ENCODE results near the gene MYL6. TPM values are rescaled to one million over a fixed set of nuclear protein-coding genes. Genes with fewer than 3 reads are reported as not detected.
A peak's percentile ranks its signal among the peaks of the same experiment; 100 is the strongest.

The MYL6 gene
- total RNA-seq, 1 donor from 2014 or later = 786 TPM

GRCh38 chr12:56121204-56121870 is 36.8 kb upstream of the MYL6 start:
- intact Hi-C loops (cut with micrococcal nuclease) = no loop called here
- Mint-ChIP-seq H3K27ac (no peak overlapping the region), H3K4me1 (ENCODE audit: low read depth) (peaks cover 40% of the 10 kb centered on the region), H3K27me3 (ENCODE audit: insufficient read depth) (no peaks in the 10 kb centered on the region), H3K36me3 (ENCODE audit: low read depth) (peaks cover 27% of the 10 kb centered on the region), H3K4me3 (no peak overlapping the region), H3K9me3 (no peaks in the 10 kb centered on the region)
- DNase-seq (ENCODE audit: low spot score) = no peak

- no peaks in the 10 kb centered on the region for H3K27me3 Mint-ChIP-seq (ENCODE audit: insufficient read depth)
- H3K9me3 Mint-ChIP-seq = no peaks in the 10 kb centered on the region
- intact Hi-C loops (cut with micrococcal nuclease) = no loop called here
- no peak for DNase-seq (ENCODE audit: low spot score)
- peaks cover 15% of the 10 kb centered on the region for H3K36me3 Mint-ChIP-seq (ENCODE audit: low read depth)
- H3K4me1 Mint-ChIP-seq (ENCODE audit: low read depth) = peaks cover 52% of the 10 kb centered on the region
- H3K4me3 Mint-ChIP-seq = no peak overlapping the region
- no peak overlapping the region for H3K27ac Mint-ChIP-seq
Measured at GRCh38 chr12:56122637-56123036, 35.5 kb upstream of the MYL6 start.

- no peaks in the 10 kb centered on the region for H3K9me3 Mint-ChIP-seq
- intact Hi-C loops (cut with micrococcal nuclease) = no loop called here
- DNase-seq (ENCODE audit: low spot score) = no peak
- no peak overlapping the region for H3K4me3 Mint-ChIP-seq
- peaks cover 10% of the 10 kb centered on the region for H3K36me3 Mint-ChIP-seq (ENCODE audit: low read depth)
- H3K27me3 Mint-ChIP-seq (ENCODE audit: insufficient read depth) = no peaks in the 10 kb centered on the region
- peak overlapping the region; percentile 43 for H3K27ac Mint-ChIP-seq
- peaks cover 47% of the 10 kb centered on the region for H3K4me1 Mint-ChIP-seq (ENCODE audit: low read depth)
Measured at GRCh38 chr12:56124133-56124532, 34.0 kb upstream of the MYL6 start.

GRCh38 chr12:56126732-56127239 is 31.4 kb upstream of the MYL6 start:
- peaks cover 55% of the 10 kb centered on the region for H3K4me1 Mint-ChIP-seq (ENCODE audit: low read depth)
- peak overlapping the region; percentile 97 for H3K4me3 Mint-ChIP-seq
- peak overlapping the region; percentile 94 for H3K27ac Mint-ChIP-seq
- intact Hi-C loops (cut with micrococcal nuclease) = loop anchor here (1.0 to 2.0 kb wide), 9 partner anchors 8 to 342 kb away; partner anchors contain the start of genes ANKRD52, COQ10A, MYL6 and NABP2
- no peaks in the 10 kb centered on the region for H3K27me3 Mint-ChIP-seq (ENCODE audit: insufficient read depth)
- peaks cover 22% of the 10 kb centered on the region for H3K36me3 Mint-ChIP-seq (ENCODE audit: low read depth)
- DNase-seq (ENCODE audit: low spot score) = no peak
- no peaks in the 10 kb centered on the region for H3K9me3 Mint-ChIP-seq

GRCh38 chr12:56127485-56127887 is 30.7 kb upstream of the MYL6 start:
- Mint-ChIP-seq H3K4me1 (ENCODE audit: low read depth) (peaks cover 61% of the 10 kb centered on the region), H3K36me3 (ENCODE audit: low read depth) (peaks cover 27% of the 10 kb centered on the region), H3K27me3 (ENCODE audit: insufficient read depth) (no peaks in the 10 kb centered on the region), H3K4me3 (peak overlapping the region; percentile 97), H3K9me3 (no peaks in the 10 kb centered on the region), H3K27ac (peak overlapping the region; percentile 94)
- intact Hi-C loops (cut with micrococcal nuclease) = loop anchor here (1.0 to 2.0 kb wide), 3 partner anchors 131 to 341 kb away; partner anchors contain the start of genes ANKRD52, SARNP and SPRYD4
- no peak for DNase-seq (ENCODE audit: low spot score)

GRCh38 chr12:56127888-56128669 is 30.1 kb upstream of the MYL6 start, which contains the start of gene ESYT1:
ESYT1 (plus strand) TSS chr12:56128267; CDS start chr12:56128320, 53 bp downstream.
- peak; percentile 98 for DNase-seq (ENCODE audit: low spot score)
- Mint-ChIP-seq H3K9me3 (no peaks in the 10 kb centered on the region), H3K27me3 (ENCODE audit: insufficient read depth) (no peaks in the 10 kb centered on the region), H3K4me1 (ENCODE audit: low read depth) (peaks cover 62% of the 10 kb centered on the region), H3K27ac (peak within 1 kb of the TSS; percentile 94), H3K4me3 (peak within 1 kb of the TSS; percentile 97), H3K36me3 (ENCODE audit: low read depth) (peaks cover 29% of the 10 kb centered on the region)
- intact Hi-C loops (cut with micrococcal nuclease) = loop anchor here (1.0 to 2.0 kb wide), 5 partner anchors 24 to 341 kb away; partner anchors contain the start of genes ANKRD52, MYL6B, SARNP and SPRYD4

- DNase-seq (ENCODE audit: low spot score) = no peak
- intact Hi-C loops (cut with micrococcal nuclease) = loop anchor here (1.0 kb wide), 2 partner anchors 24 to 155 kb away; partner anchors contain the start of gene MYL6B
- peaks cover 34% of the 10 kb centered on the region for H3K36me3 Mint-ChIP-seq (ENCODE audit: low read depth)
- H3K9me3 Mint-ChIP-seq = no peaks in the 10 kb centered on the region
- H3K4me3 Mint-ChIP-seq = peak overlapping the region; percentile 97
- H3K27ac Mint-ChIP-seq = peak overlapping the region; percentile 94
- H3K4me1 Mint-ChIP-seq (ENCODE audit: low read depth) = peaks cover 67% of the 10 kb centered on the region
- no peaks in the 10 kb centered on the region for H3K27me3 Mint-ChIP-seq (ENCODE audit: insufficient read depth)
Measured at GRCh38 chr12:56128670-56129205, 29.4 kb upstream of the MYL6 start.

GRCh38 chr12:56129206-56129941 is 28.8 kb upstream of the MYL6 start:
- peaks cover 62% of the 10 kb centered on the region for H3K4me1 Mint-ChIP-seq (ENCODE audit: low read depth)

GRCh38 chr12:56129942-56130495 is 28.1 kb upstream of the MYL6 start:
- peaks cover 61% of the 10 kb centered on the region for H3K4me1 Mint-ChIP-seq (ENCODE audit: low read depth)
- no peaks in the 10 kb centered on the region for H3K27me3 Mint-ChIP-seq (ENCODE audit: insufficient read depth)
- no peak for DNase-seq (ENCODE audit: low spot score)
- peaks cover 42% of the 10 kb centered on the region for H3K36me3 Mint-ChIP-seq (ENCODE audit: low read depth)
- H3K9me3 Mint-ChIP-seq = no peaks in the 10 kb centered on the region
- peak overlapping the region; percentile 94 for H3K27ac Mint-ChIP-seq
- intact Hi-C loops (cut with micrococcal nuclease) = no loop called here
- peak overlapping the region; percentile 97 for H3K4me3 Mint-ChIP-seq

More at GRCh38 chr12:56129206-56129941, 28.8 kb upstream of the MYL6 start:
- Mint-ChIP-seq H3K27me3 (ENCODE audit: insufficient read depth) (no peaks in the 10 kb centered on the region), H3K27ac (peak overlapping the region; percentile 94), H3K36me3 (ENCODE audit: low read depth) (peaks cover 41% of the 10 kb centered on the region), H3K9me3 (no peaks in the 10 kb centered on the region), H3K4me3 (peak overlapping the region; percentile 97)
- DNase-seq (ENCODE audit: low spot score) = peak; percentile 72
- intact Hi-C loops (cut with micrococcal nuclease) = no loop called here

- peaks cover 44% of the 10 kb centered on the region for H3K36me3 Mint-ChIP-seq (ENCODE audit: low read depth)
- DNase-seq (ENCODE audit: low spot score) = no peak
- H3K9me3 Mint-ChIP-seq = no peaks in the 10 kb centered on the region
- peaks cover 61% of the 10 kb centered on the region for H3K4me1 Mint-ChIP-seq (ENCODE audit: low read depth)
- H3K4me3 Mint-ChIP-seq = peak overlapping the region; percentile 97
- intact Hi-C loops (cut with micrococcal nuclease) = no loop called here
- no peak overlapping the region for H3K27ac Mint-ChIP-seq
- H3K27me3 Mint-ChIP-seq (ENCODE audit: insufficient read depth) = no peaks in the 10 kb centered on the region
Measured at GRCh38 chr12:56130876-56131275, 27.3 kb upstream of the MYL6 start.

- no peak overlapping the region for H3K4me3 Mint-ChIP-seq
- DNase-seq (ENCODE audit: low spot score) = no peak
- intact Hi-C loops (cut with micrococcal nuclease) = no loop called here
- H3K36me3 Mint-ChIP-seq (ENCODE audit: low read depth) = peaks cover 73% of the 10 kb centered on the region
- peaks cover 59% of the 10 kb centered on the region for H3K4me1 Mint-ChIP-seq (ENCODE audit: low read depth)
- no peaks in the 10 kb centered on the region for H3K9me3 Mint-ChIP-seq
- H3K27ac Mint-ChIP-seq = no peak overlapping the region
- H3K27me3 Mint-ChIP-seq (ENCODE audit: insufficient read depth) = no peaks in the 10 kb centered on the region
Measured at GRCh38 chr12:56134897-56135296, 23.3 kb upstream of the MYL6 start.

All from activated T-helper 1 cell treated with anti-CD3 and anti-CD28 coated beads, Interleukin-12 subunit alpha, Interleukin-12 subunit beta, Interleukin-2, Interleukin-4 antibody, amounts not matched to agents 30 ng/mL and 10 ng/mL and 1 ng/mL, durations not matched to agents 14 hours and 24 hours and 36 hours (primary cell).